Heart left ventricle (tissue), 16 donors: ENCODE measurements around the gene OGA. TPM values are rescaled to one million over a fixed set of nuclear protein-coding genes. Genes with fewer than 3 reads are reported as not detected.

ENCODE experiments used
- ATAC-seq, 4 donors: fragments of 200-7000 bp; cut with Tn5 transposase; one replicate each; pipeline ENCODE4 v1.9.1; 2020 to 2022; ENCODE audit warnings: moderate library complexity in 4 of 4, mild to moderate bottlenecking in 3 of 4, moderate number of reproducible peaks in 1 of 4
- DNase-seq, 5 donors: peaks; one replicate each; pipeline ENCODE4 v3.0.0-alpha.2; 2020
- H3K27ac ChIP-seq, 12 donors: fragments of 200-600 bp; sonication (generic) in 4 of 12; one replicate each; pipeline versions ENCODE4 v1.5.0 to v1.8.0; 2016 to 2022; ENCODE audit warnings: mild to moderate bottlenecking in 2 of 12
- H3K27me3 ChIP-seq, 9 donors: fragments of 200-600 bp; sonication (generic) in 2 of 9; one replicate each; pipeline versions ENCODE4 v1.5.1 to v1.8.0; 2016 to 2022; ENCODE audit warnings: mild to moderate bottlenecking in 3 of 9
- H3K36me3 ChIP-seq, 9 donors: fragments of 200-600 bp; sonication (generic) in 2 of 9; one replicate each; pipeline versions ENCODE4 v1.5.0 to v1.8.0; 2018 to 2022; ENCODE audit warnings: mild to moderate bottlenecking in 2 of 9
- H3K4me1 ChIP-seq, 12 donors: fragments of 200-600 bp; sonication (generic) in 4 of 12; one replicate each; pipeline versions ENCODE4 v1.5.0 to v1.8.0; 2016 to 2022; ENCODE audit warnings: mild to moderate bottlenecking in 3 of 12
- H3K4me3 ChIP-seq, 12 donors: fragments of 200-600 bp; sonication (generic) in 4 of 12; one replicate each; pipeline versions ENCODE4 v1.5.0 to v1.8.0; 2017 to 2022; ENCODE audit warnings: mild to moderate bottlenecking in 9 of 12, moderate library complexity in 4 of 12
- H3K9me3 ChIP-seq, 12 donors: fragments of 200-600 bp; sonication (generic) in 4 of 12; one replicate each; pipeline versions ENCODE4 v1.5.0 to v1.8.0; 2016 to 2022; ENCODE audit warnings: mild to moderate bottlenecking in 1 of 12
- POLR2A ChIP-seq, 2 donors: fragments of 450-650 bp; IDR thresholded peaks; one replicate each; pipeline ENCODE4 v1.6.1; 2017; ENCODE audit warnings: antibody characterized with exemption in 2 of 2, mild to moderate bottlenecking in 2 of 2, moderate library complexity in 2 of 2
- WGBS, 4 donors: extraction: QIAGEN DNeasy Blood & Tissue Kit in 2 of 4; methylation state at CpG; one replicate each; pipeline versions ENCODE4 v1.1.5 to v1.1.7; 2013 to 2018; 5-methylcytosine and 5-hydroxymethylcytosine counted together
- intact Hi-C, 10 donors: fragments of 100-400 bp; cut with DNase I; formaldehyde crosslinking; loops; one replicate each; pipeline versions ENCODE4 v1.11.1 to v1.14.2; 2022
- polyA plus RNA-seq, 2 donors: library from polyadenylated mRNA; stranded (reverse); fragments of 200-250 nt; gene quantifications; one replicate each; pipeline ENCODE4 v1.2.3, GENCODE V29; 2013
- total RNA-seq, 9 donors: library from RNA; depleted of rRNA in 2 of 9; stranded (reverse); fragments of >200 nt in 2 of 9; fragmentation: NEBNext Ultra II Directional in 3 of 9; extraction: Animal tissue kit (Norgen Biotek cat#: 25700) in 3 of 9; gene quantifications; one replicate each; pipeline versions ENCODE4 v1.1.0 to v1.2.4, GENCODE V29; 2016 to 2023
- TF ChIP-seq, protein P1 (sequence below), 12 donors: fragments of 200-600 bp; sonication (generic) in 4 of 12; IDR thresholded peaks; one replicate each; pipeline versions ENCODE4 v1.5.0 to v1.8.0; 2018 to 2022; ENCODE audit warnings: antibody characterized with exemption in 12 of 12, mild to moderate bottlenecking in 5 of 12
- donor health status: ischemic (EF 13 %, LVEDD 7.1; RV severe dilation, severe dysfunction).
- donor health status: healthy with polysubstance abuse.
- donor health status: DM: no; HTN: yes; CAD: no.
- donor health status: DM: no; HTN: no; CAD: no.
- donor health status: ischemic (EF 25% LVEDD 6.9; RV normal size, moderate dysfunction).
- donor health status: ischemic (EF 25% LVEDD 5.7; RV mildly dilated, moderate dysfunction).
- donor health status: healthy.
- donor health status: DM: yes; HTN: yes; CAD: no.
- donor health status: ischemic (EF 35%, LVEDD 5.7; RV mildly dilated, moderate dysfunction).
- donor health status: nonischemic (EF 11% LVEDD 7.7; RV severe dilation, severe dysfunction).
- donor health status: DM: yes; HTN: yes; CAD: no.
- donor health status: PGD.
- donor health status: ischemic (EF 29% LVEDD 5.4; RV normal size, mild dysfunction).
- donor health status: nonischemic (EF 23%, LVEDD 6.1; RV moderate dilation, normal function).

Gene OGA
- total and polyA plus RNA-seq, 11 donors, result 42.1 to 164 (median 90.7) TPM

DNA sequence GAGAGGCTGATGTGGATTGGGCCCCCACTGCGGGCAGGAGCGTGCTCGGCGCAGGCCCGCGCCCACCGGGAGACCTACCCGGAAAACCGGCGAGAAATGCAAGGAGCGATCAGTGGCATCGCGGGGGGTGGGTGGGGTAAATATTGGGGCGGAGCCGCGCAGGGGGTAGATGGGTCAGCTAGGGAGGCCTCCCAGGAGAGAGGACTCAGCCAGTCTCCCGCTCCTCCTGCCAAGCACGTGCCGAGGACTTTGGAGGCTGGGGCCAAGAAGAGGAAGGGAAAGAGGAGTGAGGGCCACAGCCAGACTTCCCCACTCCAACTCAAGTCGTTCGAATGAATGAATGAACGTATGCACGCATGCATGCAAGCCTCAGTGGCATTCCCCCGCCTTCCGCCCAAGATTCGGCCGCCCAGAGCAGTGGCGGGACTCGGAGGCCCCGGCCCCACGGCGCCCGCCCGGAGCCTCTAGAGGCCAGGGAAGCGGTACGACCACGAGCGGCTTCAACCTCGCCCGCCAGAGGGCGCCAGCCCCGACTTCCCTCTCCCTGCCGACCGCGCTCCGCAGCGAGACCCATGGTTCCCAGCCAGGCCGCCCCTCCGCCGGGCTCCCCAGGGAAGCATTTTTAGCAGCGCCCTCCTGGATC is 38.6 kb downstream of the OGA start:
- 2 to 3% (median 2%) methylated on average over 21 to 51 of the region's 51 CpGs for WGBS, 4 donors
- intact Hi-C loops, result loop anchor here (1.0 to 10.0 kb wide), 7 partner anchors 38 to 567 kb away; partner anchors contain the start of gene OGA (in 1 of the 10)
- Histone ChIP-seq H3K9me3 (no peaks in the 10 kb centered on the region), H3K27me3 (peaks cover 6 to 51% (median 28%) of the 10 kb centered on the region in 9 donors), H3K27ac (no peak overlapping the region), H3K4me3 (peak overlapping the region; percentile 9 to 58 (median 44)), H3K4me1 (peaks cover 0 to 68% (median 46%) of the 10 kb centered on the region in 12 donors), H3K36me3 (peaks cover 0 to 10% (median 8%) of the 10 kb centered on the region in 9 donors)
- peak; percentile 81 to 90 (median 85) for DNase-seq
- peak; percentile 43 to 81 (median 66) for ATAC-seq
- TF ChIP-seq, protein P1, sequence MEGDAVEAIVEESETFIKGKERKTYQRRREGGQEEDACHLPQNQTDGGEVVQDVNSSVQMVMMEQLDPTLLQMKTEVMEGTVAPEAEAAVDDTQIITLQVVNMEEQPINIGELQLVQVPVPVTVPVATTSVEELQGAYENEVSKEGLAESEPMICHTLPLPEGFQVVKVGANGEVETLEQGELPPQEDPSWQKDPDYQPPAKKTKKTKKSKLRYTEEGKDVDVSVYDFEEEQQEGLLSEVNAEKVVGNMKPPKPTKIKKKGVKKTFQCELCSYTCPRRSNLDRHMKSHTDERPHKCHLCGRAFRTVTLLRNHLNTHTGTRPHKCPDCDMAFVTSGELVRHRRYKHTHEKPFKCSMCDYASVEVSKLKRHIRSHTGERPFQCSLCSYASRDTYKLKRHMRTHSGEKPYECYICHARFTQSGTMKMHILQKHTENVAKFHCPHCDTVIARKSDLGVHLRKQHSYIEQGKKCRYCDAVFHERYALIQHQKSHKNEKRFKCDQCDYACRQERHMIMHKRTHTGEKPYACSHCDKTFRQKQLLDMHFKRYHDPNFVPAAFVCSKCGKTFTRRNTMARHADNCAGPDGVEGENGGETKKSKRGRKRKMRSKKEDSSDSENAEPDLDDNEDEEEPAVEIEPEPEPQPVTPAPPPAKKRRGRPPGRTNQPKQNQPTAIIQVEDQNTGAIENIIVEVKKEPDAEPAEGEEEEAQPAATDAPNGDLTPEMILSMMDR (IDR thresholded peaks at IDR 0.05), result peak; percentile 83 to 95 (median 88)
- TF ChIP-seq POLR2A (IDR thresholded peaks at IDR 0.05), result no peak

GRCh38 chr10:101778781-101779543 is 39.3 kb downstream of the OGA start:
- Histone ChIP-seq H3K9me3 (no peaks in the 10 kb centered on the region), H3K36me3 (peaks cover 0 to 3% (median 1%) of the 10 kb centered on the region in 9 donors), H3K4me3 (peak overlapping the region; percentile 9 to 58 (median 44)), H3K27me3 (peaks cover 13 to 58% (median 35%) of the 10 kb centered on the region in 9 donors), H3K27ac (no peak overlapping the region), H3K4me1 (peaks cover 0 to 67% (median 43%) of the 10 kb centered on the region in 12 donors)
- no peak for TF ChIP-seq POLR2A (IDR thresholded peaks at IDR 0.05)
- TF ChIP-seq, protein P1 (IDR thresholded peaks at IDR 0.05), result no peak
- intact Hi-C loops, result loop anchor here in 5 of 10 donors (1.0 to 10.0 kb wide), 4 partner anchors 176 to 567 kb away; no protein-coding TSS in a partner anchor
- DNase-seq (no peak), ATAC-seq (peak in 2 of 4 donors; percentile 21 to 35)
- 3 to 6% (median 4%) methylated on average over 46 to 58 of the region's 58 CpGs for WGBS, 4 donors

GRCh38 chr10:101778151-101778780 is 40.0 kb downstream of the OGA start:
- no peaks in the 10 kb centered on the region for H3K9me3 ChIP-seq
- WGBS, 4 donors, result 54 to 59% (median 57%) methylated on average over 11 to 12 of the region's 12 CpGs
- no peak for DNase-seq
- peak overlapping the region in 3 of 12 donors; percentile 42 to 56 (median 51) for H3K4me3 ChIP-seq
- no peak for TF ChIP-seq POLR2A (IDR thresholded peaks at IDR 0.05)
- TF ChIP-seq, protein P1 (IDR thresholded peaks at IDR 0.05), result no peak
- no peak overlapping the region for H3K27ac ChIP-seq
- peaks cover 0 to 60% (median 36%) of the 10 kb centered on the region in 12 donors for H3K4me1 ChIP-seq
- intact Hi-C loops, result loop anchor here in 4 of 10 donors (2.0 to 10.0 kb wide), 3 partner anchors 175 to 566 kb away; no protein-coding TSS in a partner anchor
- no peak for ATAC-seq
- no peaks in the 10 kb centered on the region for H3K36me3 ChIP-seq
- H3K27me3 ChIP-seq, result peaks cover 14 to 65% (median 42%) of the 10 kb centered on the region in 9 donors
